Activated CD4-positive, alpha-beta memory T cell treated with anti-CD3 and anti-CD28 coated beads, Interleukin-2, amount 10 ng/mL, durations not matched to agents 7 days and 5 days (primary cell): ENCODE data around the gene NIFK. TPM values are rescaled to one million over a fixed set of nuclear protein-coding genes. Genes with fewer than 3 reads are reported as not detected.

Source experiments
- CTCF ChIA-PET: fragments of 350-600 bp; sonication (Branson Sonifier 250); formaldehyde crosslinking; loops from one replicate; lab custom pipeline; 2021; ENCODE audit warnings: antibody characterized with exemption, inconsistent platforms; lab: Charles Lee
- POLR2A ChIA-PET: fragments of 350-600 bp; sonication (Branson Sonifier 250); formaldehyde crosslinking; loops from one replicate; lab custom pipeline; 2021; ENCODE audit warnings: antibody characterized with exemption; lab: Charles Lee
- DNase-seq: peaks from one replicate; pipeline ENCODE4 v3.0.0-alpha.2; 2020
- H3K27ac Mint-ChIP-seq: one replicate; pipeline ENCODE4 v1.8.0; 2021; ENCODE audit warnings: mild to moderate bottlenecking, mixed read lengths
- H3K27me3 Mint-ChIP-seq: one replicate; pipeline ENCODE4 v1.8.0; 2021; ENCODE audit warnings: mixed read lengths
- H3K36me3 Mint-ChIP-seq: one replicate; pipeline ENCODE4 v1.8.0; 2021; ENCODE audit warnings: low read depth, mixed read lengths
- H3K4me1 Mint-ChIP-seq: one replicate; pipeline ENCODE4 v1.8.0; 2021; ENCODE audit warnings: mixed read lengths
- H3K4me3 Mint-ChIP-seq: one replicate; pipeline ENCODE4 v1.8.0; 2021; ENCODE audit warnings: mild to moderate bottlenecking, mixed read lengths
- H3K9me3 Mint-ChIP-seq: one replicate; pipeline ENCODE4 v1.8.0; 2021; ENCODE audit warnings: mixed read lengths
- total RNA-seq, 2 experiments: library from RNA; stranded (reverse); gene quantifications; one replicate each; pipeline ENCODE4 v1.2.3, GENCODE V29; 2021

The NIFK gene
- 10 to 100 TPM; 63.4 to 67.2 TPM for total RNA-seq

DNA sequence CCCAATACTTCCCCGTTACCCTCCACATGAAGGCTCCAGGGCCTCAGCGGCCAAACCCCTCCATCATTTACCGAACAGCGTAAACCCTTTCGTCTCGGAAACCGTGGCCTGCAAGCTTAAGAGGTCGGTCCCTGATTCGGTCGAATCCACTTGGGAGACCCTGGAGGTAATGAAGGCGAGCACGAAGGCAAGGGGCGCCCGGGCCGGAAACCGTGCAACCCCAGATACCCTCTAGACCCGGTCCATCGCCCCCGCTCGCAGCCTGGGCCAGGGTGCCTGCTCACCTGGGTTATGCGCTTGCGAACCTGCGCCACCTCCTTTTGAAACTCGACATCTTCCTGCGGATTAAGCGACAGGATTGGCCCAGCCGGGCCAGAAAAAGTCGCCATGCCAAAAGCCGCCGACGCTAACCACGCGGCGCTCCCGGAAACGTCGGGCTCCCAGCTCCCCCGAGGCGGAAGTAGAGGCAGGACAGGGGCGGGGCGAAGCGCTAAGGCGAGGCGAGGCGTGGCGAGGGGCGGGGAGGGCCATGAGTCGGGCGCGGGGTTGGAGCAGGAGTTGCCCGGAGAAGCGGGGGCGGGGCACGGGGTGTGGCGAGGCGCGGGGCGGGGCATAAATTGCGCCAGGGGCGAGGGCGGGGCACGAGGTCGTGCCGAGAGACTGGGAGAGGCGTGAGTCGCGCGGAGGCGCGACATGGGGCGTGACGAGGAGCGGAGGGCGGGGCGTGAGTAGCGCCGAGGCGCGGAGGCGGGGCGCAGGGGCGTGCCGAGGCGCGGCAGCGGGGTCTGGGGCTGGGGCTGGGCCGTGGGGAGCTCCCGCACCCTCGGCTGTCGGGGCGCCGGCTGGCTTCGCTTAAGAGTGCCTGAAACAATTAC lies at the start of gene NIFK:
NIFK (minus strand) TSS at position 414 of the 875 bp plus-strand sequence; CDS start at position 389, 25 bp downstream.
- POLR2A ChIA-PET = interaction anchor here (0.6 to 6.3 kb wide), 18 partner anchors 9 to 339 kb away, joined by 3 to 87 read pairs (median 6); partner anchors contain the start of genes CLASP1, RNU4ATAC and TSN
- Mint-ChIP-seq H3K27ac (peak within 1 kb of the TSS; percentile 88), H3K27me3 (peaks cover 2% of the 10 kb centered on the region), H3K4me1 (peaks cover 44% of the 10 kb centered on the region), H3K9me3 (no peaks in the 10 kb centered on the region), H3K4me3 (peak within 1 kb of the TSS; percentile 89), H3K36me3 (peaks cover 27% of the 10 kb centered on the region)
- CTCF ChIA-PET = interaction anchor here (0.6 to 2.4 kb wide), 7 partner anchors 12 to 657 kb away, joined by 3 to 11 read pairs (median 3); partner anchors contain the start of gene RNU4ATAC
- DNase-seq = peak; percentile 100

DNA sequence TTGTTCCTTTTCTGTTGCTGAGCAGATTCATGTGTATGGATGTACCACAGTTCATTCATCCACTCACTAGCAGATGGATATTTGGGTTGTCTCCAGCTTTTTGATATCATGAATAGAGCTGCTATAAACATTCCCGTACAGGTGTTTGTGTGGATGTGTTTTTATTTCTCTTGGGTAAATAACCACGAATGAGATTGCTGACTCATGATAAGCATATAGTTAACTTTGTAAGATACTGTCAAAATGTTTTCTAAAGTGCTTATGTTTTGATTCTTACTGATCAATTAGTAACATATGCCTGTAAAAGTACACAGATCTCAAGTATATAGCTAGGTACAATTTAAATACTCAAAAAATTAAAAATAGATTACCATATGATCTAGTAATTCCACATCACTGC lies 46.5 kb upstream of the NIFK start:
- ChIA-PET POLR2A (no interaction called here), CTCF (no interaction called here)
- H3K27ac Mint-ChIP-seq = no peak overlapping the region
- no peak overlapping the region for H3K4me3 Mint-ChIP-seq
- H3K9me3 Mint-ChIP-seq = no peaks in the 10 kb centered on the region
- no peaks in the 10 kb centered on the region for H3K4me1 Mint-ChIP-seq
- no peak for DNase-seq
- H3K36me3 Mint-ChIP-seq = no peaks in the 10 kb centered on the region
- peaks cover 19% of the 10 kb centered on the region for H3K27me3 Mint-ChIP-seq

DNA sequence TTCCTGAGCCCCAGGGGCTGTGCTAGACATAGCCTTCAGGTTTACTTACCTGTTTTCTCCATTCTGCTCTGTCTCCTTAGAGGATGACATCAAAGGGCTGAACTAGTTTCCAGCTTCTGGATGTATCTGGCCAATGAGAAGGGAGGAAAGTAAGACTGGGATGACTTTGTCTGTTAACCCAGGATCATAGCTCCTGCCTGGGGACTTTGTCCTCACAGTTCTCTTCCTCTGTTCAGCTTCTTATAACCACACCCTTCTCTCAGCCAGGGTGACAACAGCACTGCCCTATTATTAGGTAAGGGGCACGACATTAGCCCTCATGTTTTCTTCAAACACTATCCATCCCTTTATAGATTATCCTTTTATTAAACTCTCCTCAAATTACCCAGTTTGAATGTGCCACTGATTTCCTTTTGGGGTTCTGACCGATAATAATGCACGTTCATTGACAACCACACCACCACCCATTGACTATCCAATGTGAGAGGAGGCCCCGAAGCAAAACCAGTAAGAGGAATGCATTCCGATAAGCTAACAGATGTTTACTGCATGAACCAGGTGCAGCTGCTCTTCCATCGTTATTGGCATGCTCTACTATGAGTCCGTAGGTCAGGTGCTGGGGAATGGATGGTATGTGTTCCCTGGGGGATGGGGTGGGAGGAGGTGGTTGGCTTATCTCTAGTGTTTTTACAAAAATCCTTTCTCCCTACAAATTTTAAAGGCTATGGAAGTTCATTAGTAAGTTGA lies 42.2 kb upstream of the NIFK start:
- no peak for DNase-seq
- peaks cover 11% of the 10 kb centered on the region for H3K27me3 Mint-ChIP-seq
- peaks cover 3% of the 10 kb centered on the region for H3K4me1 Mint-ChIP-seq
- ChIA-PET POLR2A (no interaction called here), CTCF (no interaction called here)
- H3K9me3 Mint-ChIP-seq = no peaks in the 10 kb centered on the region
- no peak overlapping the region for H3K27ac Mint-ChIP-seq
- H3K4me3 Mint-ChIP-seq = no peak overlapping the region
- H3K36me3 Mint-ChIP-seq = no peaks in the 10 kb centered on the region

DNA sequence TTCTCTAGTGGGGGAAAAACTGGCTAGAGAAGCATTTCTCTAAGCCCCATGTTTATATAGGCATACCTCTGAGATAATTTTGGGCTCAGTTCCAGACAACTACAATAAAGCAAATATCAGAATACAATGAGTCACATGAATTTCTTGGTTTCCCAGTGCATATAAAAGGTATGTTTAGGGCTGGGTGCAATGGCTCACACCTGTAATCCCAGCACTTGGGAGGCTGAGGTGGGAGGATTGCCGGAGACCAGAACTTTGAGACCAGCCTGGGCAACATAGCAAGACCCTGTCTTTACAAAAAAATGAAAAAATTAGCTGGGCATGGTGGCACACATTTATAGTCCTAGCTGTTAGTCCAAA lies 41.0 kb upstream of the NIFK start:
- no peaks in the 10 kb centered on the region for H3K36me3 Mint-ChIP-seq
- peaks cover 3% of the 10 kb centered on the region for H3K4me1 Mint-ChIP-seq
- peaks cover 4% of the 10 kb centered on the region for H3K27me3 Mint-ChIP-seq
- H3K27ac Mint-ChIP-seq = no peak overlapping the region
- CTCF ChIA-PET = no interaction called here
- DNase-seq = no peak
- no peak overlapping the region for H3K4me3 Mint-ChIP-seq
- no peaks in the 10 kb centered on the region for H3K9me3 Mint-ChIP-seq
- POLR2A ChIA-PET = no interaction called here

DNA sequence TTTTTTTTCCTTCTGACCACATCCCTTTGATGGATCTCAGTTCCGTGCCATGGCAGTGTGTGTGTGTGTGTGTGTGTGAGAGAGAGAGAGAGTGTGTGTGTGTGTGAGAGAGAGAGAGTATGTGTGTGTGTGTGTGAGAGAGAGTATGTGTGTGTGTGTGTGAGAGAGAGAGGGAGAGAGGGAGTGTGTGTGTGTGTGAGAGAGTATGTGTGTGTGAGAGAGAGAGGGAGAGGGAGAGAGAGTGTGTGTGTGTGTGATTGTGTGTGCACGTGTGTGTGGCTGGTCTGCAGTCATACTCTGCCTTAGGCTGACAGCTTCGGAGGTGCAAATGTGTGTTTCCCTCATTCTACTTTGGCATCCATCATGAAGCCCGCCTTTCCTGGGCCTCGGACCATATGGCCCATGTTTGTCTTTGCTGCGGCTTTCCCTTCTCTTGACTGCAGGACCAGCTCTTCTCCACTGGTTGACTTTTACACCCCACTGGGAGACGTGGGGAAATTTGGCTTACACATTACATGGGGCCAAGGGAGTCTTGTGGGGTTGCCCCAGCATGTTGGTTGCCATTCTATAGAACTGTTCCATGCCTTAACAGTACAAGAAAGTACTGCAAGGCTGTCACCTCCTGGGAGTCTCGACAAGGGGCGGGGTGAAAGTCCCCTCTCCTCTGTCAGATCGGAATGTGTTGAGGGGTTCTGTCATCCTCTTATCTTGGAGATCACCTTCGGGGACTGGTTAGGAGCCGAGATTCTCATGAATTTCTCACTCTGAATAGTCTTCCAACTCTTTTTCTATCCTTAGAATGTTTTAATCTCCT lies 40.4 kb upstream of the NIFK start:
- ChIA-PET POLR2A (no interaction called here), CTCF (no interaction called here)
- Mint-ChIP-seq H3K4me1 (peaks cover 3% of the 10 kb centered on the region), H3K27me3 (peaks cover under 1% of the 10 kb centered on the region), H3K9me3 (no peaks in the 10 kb centered on the region), H3K4me3 (no peak overlapping the region), H3K27ac (no peak overlapping the region), H3K36me3 (no peaks in the 10 kb centered on the region)
- no peak for DNase-seq

DNA sequence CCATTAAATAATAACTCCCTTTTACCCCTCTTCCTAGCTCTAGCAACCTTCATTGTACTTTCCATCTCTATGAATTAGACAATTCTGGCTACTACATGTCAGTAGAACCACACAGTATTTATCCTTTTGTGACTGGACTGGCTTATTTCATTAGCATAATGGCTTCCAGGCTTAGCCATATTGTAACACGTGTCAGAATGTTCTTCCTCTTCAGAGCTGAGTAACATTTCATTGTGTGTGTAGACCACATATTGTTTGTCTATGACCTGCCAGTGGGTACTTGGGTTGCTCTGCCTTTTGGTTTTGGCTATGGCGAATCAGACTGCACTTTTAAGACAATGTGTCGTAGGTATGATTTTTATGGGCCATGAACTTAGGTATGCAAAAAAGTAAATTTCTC lies 39.7 kb upstream of the NIFK start:
- Mint-ChIP-seq H3K4me3 (no peak overlapping the region), H3K4me1 (peaks cover 3% of the 10 kb centered on the region), H3K36me3 (no peaks in the 10 kb centered on the region), H3K9me3 (no peaks in the 10 kb centered on the region), H3K27ac (no peak overlapping the region), H3K27me3 (no peaks in the 10 kb centered on the region)
- CTCF ChIA-PET = no interaction called here
- no peak for DNase-seq
- POLR2A ChIA-PET = no interaction called here

DNA sequence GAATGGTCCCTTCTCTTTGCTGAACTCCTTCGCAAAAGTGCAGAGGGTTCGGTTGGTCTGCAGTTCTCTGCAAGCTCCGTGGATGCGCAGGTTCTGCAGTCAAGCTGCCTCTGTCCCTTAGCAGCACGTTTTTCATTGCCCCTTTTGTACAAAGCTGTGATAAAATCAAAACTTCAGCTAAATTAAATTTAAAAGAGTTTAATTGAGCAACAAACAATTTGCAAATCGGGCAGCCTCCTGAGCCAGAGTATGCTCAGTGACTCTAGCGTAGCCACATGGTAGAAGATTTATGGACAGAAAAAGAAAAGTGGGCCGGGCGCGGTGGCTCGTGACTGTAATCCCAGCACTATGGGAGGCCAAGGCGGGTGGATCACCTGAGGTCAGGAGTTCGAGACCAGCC lies 37.6 kb upstream of the NIFK start:
- Mint-ChIP-seq H3K4me1 (peaks cover 3% of the 10 kb centered on the region), H3K27me3 (no peaks in the 10 kb centered on the region), H3K4me3 (no peak overlapping the region), H3K9me3 (no peaks in the 10 kb centered on the region), H3K36me3 (no peaks in the 10 kb centered on the region), H3K27ac (no peak overlapping the region)
- ChIA-PET CTCF (interaction anchor here (0.7 kb wide), 2 partner anchors 233 to 246 kb away, joined by 3 read pairs; no protein-coding TSS in a partner anchor), POLR2A (no interaction called here)
- DNase-seq = no peak

DNA sequence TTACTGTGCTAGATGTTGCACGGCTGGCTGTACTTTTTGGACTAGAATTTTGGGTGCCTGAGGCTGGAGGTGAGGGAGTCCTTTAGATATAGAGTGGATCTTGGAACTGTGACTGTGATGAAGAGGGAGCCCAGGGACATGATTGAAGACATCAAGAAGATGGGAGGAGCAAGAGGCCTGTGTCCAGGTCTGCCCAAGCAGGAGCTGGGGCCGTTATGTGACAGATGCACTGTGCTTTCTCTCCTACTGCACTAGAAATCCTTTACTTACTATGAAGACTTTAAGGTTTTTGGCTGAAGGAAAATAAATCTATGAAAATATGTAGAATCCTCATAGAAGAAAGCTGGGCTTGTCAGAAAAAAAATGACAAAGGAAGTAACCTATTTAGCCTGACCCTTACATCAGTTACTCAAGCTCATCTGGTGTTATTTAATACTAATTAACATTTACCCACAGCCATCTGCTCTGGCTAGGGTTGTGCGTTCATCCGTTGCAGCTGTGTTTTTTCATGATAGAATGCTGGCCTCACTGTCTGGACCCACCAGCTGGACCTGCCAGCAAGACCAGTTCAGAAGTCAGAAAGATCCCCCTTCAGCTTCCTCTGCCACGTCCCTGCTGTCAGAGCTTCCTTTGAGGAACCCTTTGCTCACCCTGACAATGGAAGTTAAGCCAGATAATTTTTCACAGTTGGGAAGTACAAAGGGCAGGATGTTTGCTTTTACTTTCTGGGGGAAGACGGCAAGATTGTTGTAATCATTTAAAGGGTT lies 35.5 kb upstream of the NIFK start:
- Mint-ChIP-seq H3K36me3 (peaks cover 11% of the 10 kb centered on the region), H3K9me3 (no peaks in the 10 kb centered on the region), H3K4me3 (no peak overlapping the region), H3K27ac (no peak overlapping the region), H3K27me3 (no peaks in the 10 kb centered on the region), H3K4me1 (peaks cover 3% of the 10 kb centered on the region)
- no peak for DNase-seq
- ChIA-PET CTCF (interaction anchor here (0.7 kb wide), 1 partner anchor 365 kb away, joined by 4 read pairs; no protein-coding TSS in a partner anchor), POLR2A (no interaction called here)

DNA sequence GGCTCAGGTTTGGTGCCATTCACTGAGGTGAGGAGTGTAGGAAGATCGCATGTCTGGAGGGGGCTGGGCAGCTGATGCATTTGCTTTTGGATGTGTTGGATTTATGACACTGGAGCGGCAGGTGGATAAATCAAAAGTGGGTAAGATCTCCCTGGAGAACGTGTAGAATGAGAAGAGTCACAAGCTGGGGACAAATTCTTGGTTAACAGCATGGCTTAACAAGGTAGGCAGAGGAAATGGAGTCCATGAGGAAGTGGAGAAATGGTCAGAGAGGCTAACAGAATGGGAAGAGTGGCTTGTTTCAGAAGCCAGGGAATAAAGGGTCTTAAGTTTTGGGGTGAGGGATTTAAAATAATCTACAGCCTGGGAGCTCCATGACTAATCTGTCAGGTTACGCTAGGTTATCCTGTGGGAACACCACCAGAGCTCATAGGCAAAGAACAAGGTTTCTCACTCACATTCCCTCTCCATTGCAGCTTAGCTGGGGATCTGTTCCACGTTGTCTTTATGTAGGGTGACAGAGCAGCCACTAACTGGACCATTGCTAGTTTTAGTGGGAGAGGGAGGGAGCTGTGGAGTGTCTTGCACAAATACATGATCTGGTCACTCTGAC lies 31.6 kb upstream of the NIFK start:
- no peak for DNase-seq
- ChIA-PET CTCF (no interaction called here), POLR2A (no interaction called here)
- Mint-ChIP-seq H3K27me3 (no peaks in the 10 kb centered on the region), H3K4me3 (no peak overlapping the region), H3K9me3 (no peaks in the 10 kb centered on the region), H3K27ac (no peak overlapping the region), H3K36me3 (peaks cover 42% of the 10 kb centered on the region), H3K4me1 (no peaks in the 10 kb centered on the region)

DNA sequence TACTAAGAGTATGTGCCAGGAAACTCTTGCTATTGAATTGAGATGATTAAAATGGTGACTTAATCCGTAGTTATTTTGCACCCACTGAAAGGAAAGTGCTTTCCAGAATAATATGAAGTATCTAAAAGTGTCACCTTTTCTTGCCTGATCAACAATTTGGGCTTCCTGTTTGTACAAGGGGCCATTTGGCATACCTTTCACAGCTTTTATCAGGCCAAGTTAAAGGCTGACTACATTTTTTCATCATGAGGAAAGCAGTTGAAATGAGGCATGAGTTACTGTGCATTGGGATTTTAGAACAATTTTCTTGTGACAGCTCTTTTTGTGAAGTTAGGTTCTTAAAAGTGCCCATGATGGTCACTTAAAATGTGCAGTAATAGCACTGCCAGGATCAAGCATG lies 29.9 kb upstream of the NIFK start:
- POLR2A ChIA-PET = no interaction called here
- H3K4me1 Mint-ChIP-seq = no peaks in the 10 kb centered on the region
- H3K9me3 Mint-ChIP-seq = no peaks in the 10 kb centered on the region
- DNase-seq = no peak
- no peak overlapping the region for H3K4me3 Mint-ChIP-seq
- H3K27ac Mint-ChIP-seq = no peak overlapping the region
- H3K36me3 Mint-ChIP-seq = peaks cover 49% of the 10 kb centered on the region
- CTCF ChIA-PET = no interaction called here
- no peaks in the 10 kb centered on the region for H3K27me3 Mint-ChIP-seq

DNA sequence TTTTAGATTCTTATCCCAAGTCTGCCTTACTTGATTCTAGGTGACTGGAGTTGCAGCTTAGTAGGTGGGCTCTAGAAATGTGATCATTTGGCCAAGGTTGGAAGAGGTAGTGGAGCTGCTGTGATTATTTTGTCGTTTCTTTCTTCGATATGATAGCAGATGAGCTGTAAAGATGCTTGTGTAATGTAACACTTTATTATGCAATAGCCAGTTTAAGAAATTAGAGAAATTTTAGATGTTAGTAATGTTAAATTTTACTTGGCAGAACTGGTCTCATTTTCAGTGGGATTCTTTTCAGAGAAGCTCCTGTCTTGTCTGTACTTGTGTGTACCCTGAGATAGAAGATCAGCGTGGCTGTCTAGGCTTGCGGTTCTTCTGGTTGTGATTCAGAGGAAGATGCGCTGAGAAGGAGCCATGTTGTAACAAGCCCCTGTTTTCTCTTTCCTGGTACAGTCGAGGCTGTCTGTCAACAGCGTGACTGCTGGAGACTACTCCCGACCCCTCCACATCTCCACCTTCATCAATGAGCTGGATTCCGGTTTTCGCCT lies 28.1 kb upstream of the NIFK start:
- no peaks in the 10 kb centered on the region for H3K4me1 Mint-ChIP-seq
- no peak overlapping the region for H3K27ac Mint-ChIP-seq
- CTCF ChIA-PET = no interaction called here
- DNase-seq = no peak
- H3K9me3 Mint-ChIP-seq = no peaks in the 10 kb centered on the region
- no peak overlapping the region for H3K4me3 Mint-ChIP-seq
- POLR2A ChIA-PET = interaction anchor here (1.4 kb wide), 1 partner anchor 234 kb away, joined by 3 read pairs; the partner anchor contains the start of gene RNU4ATAC
- peaks cover 59% of the 10 kb centered on the region for H3K36me3 Mint-ChIP-seq
- H3K27me3 Mint-ChIP-seq = no peaks in the 10 kb centered on the region
